Vagina (tissue), 2 donors: ENCODE results near the gene ARFGEF3. TPM values are rescaled to one million over a fixed set of nuclear protein-coding genes. Genes with fewer than 3 reads are reported as not detected.

Experiments
- DNase-seq, 2 donors: peaks; one replicate each; pipeline ENCODE4 v3.0.0-alpha.2; 2017; ENCODE audit errors: extremely low spot score in 2 of 2
- H3K27ac ChIP-seq: fragments of 200-600 bp; sonication (generic); one replicate; pipeline ENCODE4 v1.5.1; 2019
- H3K27me3 ChIP-seq: fragments of 200-600 bp; sonication (generic); one replicate; pipeline ENCODE4 v1.5.1; 2019
- H3K36me3 ChIP-seq, 2 donors: fragments of 200-600 bp; sonication (generic); one replicate each; pipeline ENCODE4 v1.5.1; 2017 to 2019
- H3K4me1 ChIP-seq: fragments of 200-600 bp; sonication (generic); one replicate; pipeline ENCODE4 v1.5.1; 2019
- H3K4me3 ChIP-seq, 2 donors: fragments of 200-600 bp; sonication (generic); 1 replicate in 1 of 2; 2 replicates in 1 of 2; pipeline ENCODE4 v1.5.1; 2016 to 2019
- H3K9me3 ChIP-seq: fragments of 200-600 bp; sonication (generic); one replicate; pipeline ENCODE4 v1.5.1; 2019
- CTCF ChIP-seq, 3 experiments: fragments of 450-650 bp in 2 of 3; fragments of 200-600 bp in 1 of 3; sonication (generic) in 1 of 3; IDR thresholded peaks; one replicate each; pipeline ENCODE4 v1.5.1; 2017 to 2019; ENCODE audit warnings: antibody characterized with exemption in 3 of 3, mild to moderate bottlenecking in 2 of 3, moderate library complexity in 2 of 3
- POLR2A ChIP-seq, 2 donors: fragments of 450-650 bp; IDR thresholded peaks; one replicate each; pipeline ENCODE4 v1.6.1; 2017; ENCODE audit warnings: antibody characterized with exemption in 2 of 2, mild to moderate bottlenecking in 2 of 2, moderate library complexity in 2 of 2
- POLR2AphosphoS5 ChIP-seq, 2 donors: sonication (generic); formaldehyde crosslinking; IDR thresholded peaks; one replicate each; pipeline ENCODE4 v1.9.0; 2017; ENCODE audit warnings: antibody characterized with exemption in 2 of 2, mild to moderate bottlenecking in 2 of 2, low read depth in 1 of 2; ENCODE audit not compliant: insufficient read depth in 1 of 2
- intact Hi-C: fragments of 100-400 bp; cut with DNase I; formaldehyde crosslinking; loops from one replicate; pipeline ENCODE4 v1.15.1; 2023
- total RNA-seq: library from RNA; depleted of rRNA; stranded (reverse); fragments of >200 nt; gene quantifications from one replicate; pipeline ENCODE4 v1.2.3, GENCODE V29; 2016

ARFGEF3 gene
- total RNA-seq, 1 donor from 2014 or later, result 2.2 TPM

- Histone ChIP-seq H3K9me3 (no peaks in the 10 kb centered on the region), H3K4me3 (no peak overlapping the region), H3K4me1 (no peaks in the 10 kb centered on the region), H3K27ac (no peak overlapping the region), H3K27me3 (no peaks in the 10 kb centered on the region), H3K36me3 (no peaks in the 10 kb centered on the region)
- no peak for DNase-seq
- intact Hi-C loops, result no loop called here
- TF ChIP-seq POLR2A (IDR thresholded peaks at IDR 0.05) (no peak), CTCF (IDR thresholded peaks at IDR 0.05) (no peak), POLR2AphosphoS5 (IDR thresholded peaks at IDR 0.05; ENCODE audit: insufficient read depth in 1 of 2, low read depth in 1 of 2) (no peak)
Measured at GRCh38 chr6:138219398-138219797, 57.7 kb downstream of the ARFGEF3 start.

GRCh38 chr6:138219901-138220300, 58.2 kb downstream of the ARFGEF3 start:
- H3K27me3 ChIP-seq, result no peaks in the 10 kb centered on the region

GRCh38 chr6:138222901-138223546, 61.3 kb downstream of the ARFGEF3 start:
- Histone ChIP-seq H3K27ac (no peak overlapping the region), H3K4me1 (no peaks in the 10 kb centered on the region), H3K36me3 (no peaks in the 10 kb centered on the region), H3K9me3 (no peaks in the 10 kb centered on the region), H3K4me3 (no peak overlapping the region), H3K27me3 (no peaks in the 10 kb centered on the region)
- DNase-seq, result no peak
- intact Hi-C loops, result no loop called here
- TF ChIP-seq POLR2A (IDR thresholded peaks at IDR 0.05) (no peak), CTCF (IDR thresholded peaks at IDR 0.05) (no peak), POLR2AphosphoS5 (IDR thresholded peaks at IDR 0.05; ENCODE audit: insufficient read depth in 1 of 2, low read depth in 1 of 2) (no peak)

More at GRCh38 chr6:138219901-138220300, 58.2 kb downstream of the ARFGEF3 start:
- no peak for TF ChIP-seq POLR2AphosphoS5 (IDR thresholded peaks at IDR 0.05; ENCODE audit: insufficient read depth in 1 of 2, low read depth in 1 of 2)
- no peak for TF ChIP-seq POLR2A (IDR thresholded peaks at IDR 0.05)
- no peak for TF ChIP-seq CTCF (IDR thresholded peaks at IDR 0.05)
- intact Hi-C loops, result no loop called here
- H3K36me3 ChIP-seq, result no peaks in the 10 kb centered on the region
- no peaks in the 10 kb centered on the region for H3K4me1 ChIP-seq
- no peak overlapping the region for H3K27ac ChIP-seq
- no peak for DNase-seq
- no peaks in the 10 kb centered on the region for H3K9me3 ChIP-seq
- no peak overlapping the region for H3K4me3 ChIP-seq

GRCh38 chr6:138225953-138226352, 64.2 kb downstream of the ARFGEF3 start:
- Histone ChIP-seq H3K4me3 (no peak overlapping the region), H3K9me3 (no peaks in the 10 kb centered on the region), H3K4me1 (no peaks in the 10 kb centered on the region), H3K36me3 (no peaks in the 10 kb centered on the region), H3K27me3 (no peaks in the 10 kb centered on the region), H3K27ac (no peak overlapping the region)
- TF ChIP-seq POLR2AphosphoS5 (IDR thresholded peaks at IDR 0.05; ENCODE audit: insufficient read depth in 1 of 2, low read depth in 1 of 2), result no peak
- TF ChIP-seq POLR2A (IDR thresholded peaks at IDR 0.05), result no peak
- no peak for DNase-seq
- intact Hi-C loops, result no loop called here

- H3K27ac ChIP-seq, result no peak overlapping the region
- H3K4me1 ChIP-seq, result no peaks in the 10 kb centered on the region
- no peak overlapping the region for H3K4me3 ChIP-seq
- H3K27me3 ChIP-seq, result no peaks in the 10 kb centered on the region
- H3K36me3 ChIP-seq, result no peaks in the 10 kb centered on the region
- no peak for TF ChIP-seq CTCF (IDR thresholded peaks at IDR 0.05)
- TF ChIP-seq POLR2AphosphoS5 (IDR thresholded peaks at IDR 0.05; ENCODE audit: insufficient read depth in 1 of 2, low read depth in 1 of 2), result no peak
- intact Hi-C loops, result no loop called here
- no peak for DNase-seq
- H3K9me3 ChIP-seq, result no peaks in the 10 kb centered on the region
Measured at GRCh38 chr6:138226700-138227315, 65.1 kb downstream of the ARFGEF3 start.
